Measurements from ENCODE around the gene GIMAP8. TPM values are rescaled to one million over a fixed set of nuclear protein-coding genes. Genes with fewer than 3 reads are reported as not detected.

The GIMAP8 gene
- total RNA-seq, 2 experiments from 2014 or later = 2.9 to 3.8 TPM

DNA sequence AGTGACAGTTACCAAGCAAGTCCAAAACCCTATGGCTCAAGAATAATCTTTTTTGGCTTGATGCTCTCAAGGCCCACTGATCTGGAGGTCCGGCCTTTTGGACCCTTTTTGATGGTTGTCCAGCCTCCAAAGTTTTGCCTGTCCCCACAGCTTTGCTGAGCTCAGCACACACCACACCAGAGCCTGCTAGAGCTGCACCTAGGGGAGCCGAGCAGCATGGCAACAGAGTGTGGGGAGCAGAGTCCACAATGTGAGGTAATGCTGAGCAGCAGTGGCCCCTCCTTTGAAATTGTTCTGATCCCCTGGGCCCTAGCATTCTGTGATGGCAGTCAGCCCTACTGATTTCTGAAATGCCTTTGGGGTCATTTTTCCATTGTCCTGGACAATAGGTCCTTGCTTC is 73.6 kb downstream of the GIMAP8 start:
- DNase-seq (peak in 3 of 14 experiments; percentile 17 to 32 (median 26)), ATAC-seq (ENCODE audit: poor library complexity) (no peak)
- Histone ChIP-seq H3K4me3 (ENCODE audit: low read length) (no peak overlapping the region), H3K27ac (ENCODE audit: low read depth in 1 of 2, low read length in 2 of 2) (peak overlapping the region in 1 of 2 donors; percentile 25), H3K27me3 (ENCODE audit: control insufficient read depth in 1 of 2, insufficient read depth in 2 of 2, low read length in 2 of 2) (no peaks in the 10 kb centered on the region), H3K36me3 (ENCODE audit: insufficient read depth, low read length) (peaks cover 25% of the 10 kb centered on the region), H3K9me3 (ENCODE audit: control insufficient read depth in 1 of 2, insufficient read depth in 1 of 2, low read length in 2 of 2) (peaks cover 12 to 45% of the 10 kb centered on the region in 2 experiments), H3K4me1 (ENCODE audit: insufficient read depth, low read length) (peaks cover 12% of the 10 kb centered on the region)
- Mint-ChIP-seq H3K27ac (peak overlapping the region; percentile 93), H3K36me3 (ENCODE audit: low read depth) (peaks cover 98% of the 10 kb centered on the region), H3K27me3 (no peaks in the 10 kb centered on the region), H3K4me1 (ENCODE audit: low read depth) (peaks cover 59% of the 10 kb centered on the region), H3K9me3 (peaks cover 27% of the 10 kb centered on the region), H3K4me3 (no peak overlapping the region)
- ChIA-PET CTCF (no interaction called here), POLR2A (interaction anchor here (0.9 to 2.4 kb wide), 5 partner anchors 9 to 231 kb away, joined by 4 to 9 read pairs (median 6); partner anchors contain the start of genes GIMAP7 and GIMAP8)
- intact Hi-C loops (cut with DNase I, micrococcal nuclease) = no loop called here
- TF ChIP-seq, protein P1, sequence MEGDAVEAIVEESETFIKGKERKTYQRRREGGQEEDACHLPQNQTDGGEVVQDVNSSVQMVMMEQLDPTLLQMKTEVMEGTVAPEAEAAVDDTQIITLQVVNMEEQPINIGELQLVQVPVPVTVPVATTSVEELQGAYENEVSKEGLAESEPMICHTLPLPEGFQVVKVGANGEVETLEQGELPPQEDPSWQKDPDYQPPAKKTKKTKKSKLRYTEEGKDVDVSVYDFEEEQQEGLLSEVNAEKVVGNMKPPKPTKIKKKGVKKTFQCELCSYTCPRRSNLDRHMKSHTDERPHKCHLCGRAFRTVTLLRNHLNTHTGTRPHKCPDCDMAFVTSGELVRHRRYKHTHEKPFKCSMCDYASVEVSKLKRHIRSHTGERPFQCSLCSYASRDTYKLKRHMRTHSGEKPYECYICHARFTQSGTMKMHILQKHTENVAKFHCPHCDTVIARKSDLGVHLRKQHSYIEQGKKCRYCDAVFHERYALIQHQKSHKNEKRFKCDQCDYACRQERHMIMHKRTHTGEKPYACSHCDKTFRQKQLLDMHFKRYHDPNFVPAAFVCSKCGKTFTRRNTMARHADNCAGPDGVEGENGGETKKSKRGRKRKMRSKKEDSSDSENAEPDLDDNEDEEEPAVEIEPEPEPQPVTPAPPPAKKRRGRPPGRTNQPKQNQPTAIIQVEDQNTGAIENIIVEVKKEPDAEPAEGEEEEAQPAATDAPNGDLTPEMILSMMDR (IDR thresholded peaks at IDR 0.05) = no peak

Other genes with a start within 250 kb of the GIMAP8 start
- gene LRRC61, start 127.3 kb upstream of the GIMAP8 start, total RNA-seq = 1 to 10 TPM; 3.1 to 5.0 TPM
- gene ACTR3C, start 127.1 kb upstream of the GIMAP8 start, total RNA-seq = 1 to 10 TPM; 1.9 to 3.4 TPM
- gene RARRES2, start 109.0 kb upstream of the GIMAP8 start, total RNA-seq = not detected
- gene REPIN1, start 81.8 kb upstream of the GIMAP8 start, total RNA-seq = 10 to 100 TPM; 58.2 to 59.8 TPM
- under 1 TPM; 0.38 to 0.45 TPM for gene ZNF775, start 71.3 kb upstream of the GIMAP8 start, total RNA-seq
- gene GIMAP7, start 64.2 kb downstream of the GIMAP8 start, total RNA-seq = 10 to 100 TPM; 48.4 to 50.7 TPM
- gene GIMAP4, start 116.8 kb downstream of the GIMAP8 start, total RNA-seq = 10 to 100 TPM; 20.7 to 23.6 TPM
- gene GIMAP6, start 181.8 kb downstream of the GIMAP8 start, total RNA-seq = 10 to 100 TPM; 14.3 to 14.9 TPM
- 10 to 100 TPM; 64.1 to 65.1 TPM for gene GIMAP2, start 235.1 kb downstream of the GIMAP8 start, total RNA-seq

Measured in CD4-positive, alpha-beta T cell (primary cell).